Measurements from ENCODE around the gene PPFIA1. TPM values are rescaled to one million over a fixed set of nuclear protein-coding genes. Genes with fewer than 3 reads are reported as not detected.
"Not testable (repeated sequence)": the region's sequence is repeated elsewhere in the genome, so short reads cannot be mapped to it uniquely, and the experiment has no call there.

The PPFIA1 gene
- total RNA-seq, 1 donor from 2014 or later = 24.9 TPM

- no peak for DNase-seq (ENCODE audit: low read depth in 2 of 2)
These were observed 117.1 kb downstream of the PPFIA1 start for GRCh38 chr11:70387564-70387963.

GRCh38 chr11:70389201-70389600, 118.7 kb downstream of the PPFIA1 start:
- no peak for DNase-seq (ENCODE audit: low read depth in 2 of 2)

DNA sequence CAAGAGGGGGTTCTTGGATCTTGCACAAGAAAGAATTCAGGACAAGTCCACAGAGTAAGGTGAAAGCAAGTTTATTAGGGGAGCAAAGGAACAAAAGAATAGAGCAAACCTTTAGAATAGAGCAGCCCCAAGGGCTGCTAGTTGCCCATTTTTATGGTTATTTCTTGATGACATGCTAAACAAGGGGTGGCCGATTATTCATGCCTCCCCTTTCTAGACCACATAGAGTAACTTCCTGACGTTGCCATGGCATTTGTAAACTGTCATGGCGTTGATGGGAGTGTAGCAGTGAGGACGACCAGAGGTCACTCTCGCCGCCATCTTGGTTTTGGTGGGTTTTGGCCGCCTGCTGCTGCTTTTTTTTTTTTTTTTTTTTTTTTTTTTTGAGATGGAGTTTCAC, 120.4 kb downstream of the PPFIA1 start:
- DNase-seq (ENCODE audit: low read depth in 2 of 2) = not testable (repeated sequence)

DNA sequence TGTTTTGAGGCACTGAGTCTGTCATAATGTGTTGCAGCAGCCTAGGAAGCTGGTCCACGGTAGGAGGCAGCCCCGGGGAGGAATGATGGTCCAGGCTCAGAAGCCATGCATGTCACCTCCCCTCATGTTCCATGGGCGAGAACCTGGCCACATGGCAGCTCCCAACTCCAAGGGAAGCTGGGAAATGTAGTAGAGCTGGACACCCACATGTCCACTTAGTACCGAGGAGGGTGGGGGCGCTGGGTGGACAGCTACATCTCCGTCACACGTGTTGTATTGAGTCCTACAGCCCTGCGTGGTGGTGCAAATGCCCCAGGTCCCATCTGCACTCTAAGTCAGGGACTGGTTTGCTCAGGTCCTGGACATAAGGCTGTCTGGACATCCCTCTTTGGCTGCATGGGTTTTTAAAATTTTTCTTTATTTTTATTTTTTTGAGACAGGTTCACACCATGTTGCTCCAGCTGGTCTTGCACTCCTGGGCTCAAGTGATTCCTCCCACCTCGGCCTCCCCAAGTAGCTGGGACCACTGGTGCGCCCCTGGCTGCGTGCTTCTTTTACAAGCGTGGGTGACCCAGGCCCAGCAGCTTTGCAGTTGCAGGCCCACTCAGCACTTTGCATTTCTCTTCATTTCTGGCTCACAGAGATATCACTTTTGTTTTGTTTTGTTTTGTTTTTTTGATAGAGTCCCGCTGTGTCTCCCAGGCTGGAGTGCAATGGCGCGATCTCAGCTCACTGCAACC, 123.9 kb downstream of the PPFIA1 start:
- no peak for DNase-seq (ENCODE audit: low read depth in 2 of 2)

- peak in 1 of 2 donors; percentile 27 for DNase-seq (ENCODE audit: low read depth in 2 of 2)
These were observed 127.0 kb downstream of the PPFIA1 start for GRCh38 chr11:70397336-70397982.

DNA sequence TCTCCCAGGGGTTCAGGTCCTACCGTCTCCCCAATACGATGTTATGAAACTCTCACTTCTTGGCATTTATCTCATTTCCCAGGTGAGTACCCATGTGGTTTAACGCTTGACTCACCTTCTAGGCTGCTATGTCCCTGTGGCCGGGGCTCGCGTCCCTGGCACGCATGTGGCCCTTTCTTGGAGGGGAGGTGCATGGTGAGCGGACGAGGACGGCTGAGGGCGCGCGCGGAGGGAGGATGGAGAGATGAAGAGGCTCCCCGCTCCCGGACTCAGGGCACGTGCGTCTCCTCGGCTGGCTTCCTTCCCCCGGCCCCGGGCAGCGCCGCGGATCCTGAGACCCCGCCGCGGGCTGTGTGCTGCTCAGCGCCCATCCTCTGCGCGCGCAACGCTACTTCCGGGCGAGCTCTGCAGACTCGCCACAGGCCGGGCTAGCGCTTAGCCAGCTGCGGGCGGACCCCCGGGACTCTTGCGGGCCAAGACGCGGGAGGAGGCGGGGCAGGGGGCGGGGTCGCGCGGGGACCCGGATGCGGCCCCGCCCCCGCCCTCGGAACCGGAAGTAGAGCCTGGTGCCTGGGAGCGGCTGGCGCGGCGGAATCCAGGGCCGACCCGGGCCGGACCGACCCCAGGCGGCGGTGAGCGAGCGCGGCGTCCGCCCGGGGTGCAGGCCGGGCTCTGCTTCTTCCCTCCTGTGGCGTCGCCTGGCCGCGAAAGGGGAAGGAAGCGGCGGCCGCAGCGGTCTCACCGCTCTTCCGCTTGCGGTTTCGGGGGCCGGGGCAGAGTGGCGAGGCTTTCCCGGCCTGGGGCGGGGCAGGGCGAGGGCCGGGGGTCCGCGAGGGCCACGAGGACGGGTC, 127.7 kb downstream of the PPFIA1 start, which contains the start of gene CTTN:
Gene CTTN (plus strand): TSS at position 547 of the 851 bp plus-strand sequence. CDS start 8,769 bp downstream, outside the sequence.
- peak; percentile 26 to 86 for DNase-seq (ENCODE audit: low read depth in 2 of 2)

DNA sequence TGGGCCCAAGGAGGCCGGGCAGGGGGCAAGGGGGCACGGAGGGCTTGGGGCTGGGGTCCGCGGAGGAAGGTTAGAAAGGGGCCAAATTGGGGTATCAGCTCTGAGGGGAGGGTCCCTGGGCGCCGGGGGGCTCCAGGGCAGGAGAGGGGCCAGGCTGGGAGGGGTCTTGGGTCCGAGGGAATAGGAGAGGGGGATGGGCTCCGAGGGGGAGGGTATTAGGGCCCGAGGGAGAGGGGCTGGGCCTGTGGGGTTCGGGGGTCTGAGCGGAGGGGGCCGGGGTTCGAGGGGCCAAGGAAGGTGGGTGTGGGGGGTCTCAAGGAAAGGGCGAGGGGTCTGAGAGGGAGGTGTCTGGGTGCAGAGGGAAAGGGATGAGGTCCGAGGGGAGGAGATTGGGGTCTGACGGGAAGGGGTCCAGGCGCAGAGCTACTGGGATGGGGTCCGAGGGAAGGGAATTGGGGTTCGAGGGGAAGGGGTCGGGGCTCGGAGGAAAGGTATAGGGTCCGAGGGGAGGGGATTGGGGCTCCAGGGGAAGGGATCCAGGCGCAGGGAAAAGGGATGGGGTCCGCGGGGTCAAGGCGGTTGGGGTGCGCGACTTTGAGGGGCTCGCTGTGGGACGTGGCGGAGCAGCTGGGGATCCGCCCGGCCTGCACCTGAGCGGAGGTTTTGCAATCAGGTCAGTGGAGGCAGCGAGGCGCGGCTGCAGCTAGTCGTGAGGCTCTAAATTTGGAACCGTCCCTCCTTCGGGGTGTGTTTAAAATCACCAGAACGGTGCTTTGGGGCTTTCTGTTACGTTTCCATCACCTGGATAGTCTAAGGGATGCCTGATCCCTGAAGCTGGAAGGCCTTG, 128.6 kb downstream of the PPFIA1 start:
- DNase-seq (ENCODE audit: low read depth in 2 of 2) = no peak

DNA sequence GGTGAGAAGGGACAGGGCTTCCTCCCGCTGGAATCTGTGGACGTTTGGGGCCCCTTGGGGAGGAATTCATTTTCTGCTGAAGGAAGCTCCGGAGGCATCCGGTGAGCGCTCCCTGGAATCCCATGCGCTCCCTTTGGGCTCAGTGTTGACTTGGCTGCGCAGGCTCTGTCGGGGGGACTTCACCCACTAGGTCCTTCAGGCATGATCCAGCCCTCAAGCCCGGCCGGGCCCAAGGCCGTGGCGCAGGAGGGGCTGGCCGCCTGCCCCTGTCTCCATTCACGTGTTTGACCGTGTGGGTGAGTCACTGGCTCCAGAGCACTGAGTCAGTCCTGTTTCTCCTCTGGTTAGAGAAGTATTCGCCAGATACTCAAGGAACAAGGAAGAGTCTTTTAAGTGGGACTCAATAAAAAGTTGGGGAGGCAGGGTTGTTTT, 129.2 kb downstream of the PPFIA1 start:
- DNase-seq (ENCODE audit: low read depth in 2 of 2) = peak; percentile 57 to 94

- DNase-seq (ENCODE audit: low read depth in 2 of 2) = no peak
These were observed 130.2 kb downstream of the PPFIA1 start for GRCh38 chr11:70400643-70401042.

- no peak for DNase-seq (ENCODE audit: low read depth in 2 of 2)
These were observed 131.5 kb downstream of the PPFIA1 start for GRCh38 chr11:70402016-70402415.

- DNase-seq (ENCODE audit: low read depth in 2 of 2) = no peak
These were observed 132.2 kb downstream of the PPFIA1 start for GRCh38 chr11:70402685-70403084.

GRCh38 chr11:70404244-70404643, 133.8 kb downstream of the PPFIA1 start:
- DNase-seq (ENCODE audit: low read depth in 2 of 2) = no peak

DNA sequence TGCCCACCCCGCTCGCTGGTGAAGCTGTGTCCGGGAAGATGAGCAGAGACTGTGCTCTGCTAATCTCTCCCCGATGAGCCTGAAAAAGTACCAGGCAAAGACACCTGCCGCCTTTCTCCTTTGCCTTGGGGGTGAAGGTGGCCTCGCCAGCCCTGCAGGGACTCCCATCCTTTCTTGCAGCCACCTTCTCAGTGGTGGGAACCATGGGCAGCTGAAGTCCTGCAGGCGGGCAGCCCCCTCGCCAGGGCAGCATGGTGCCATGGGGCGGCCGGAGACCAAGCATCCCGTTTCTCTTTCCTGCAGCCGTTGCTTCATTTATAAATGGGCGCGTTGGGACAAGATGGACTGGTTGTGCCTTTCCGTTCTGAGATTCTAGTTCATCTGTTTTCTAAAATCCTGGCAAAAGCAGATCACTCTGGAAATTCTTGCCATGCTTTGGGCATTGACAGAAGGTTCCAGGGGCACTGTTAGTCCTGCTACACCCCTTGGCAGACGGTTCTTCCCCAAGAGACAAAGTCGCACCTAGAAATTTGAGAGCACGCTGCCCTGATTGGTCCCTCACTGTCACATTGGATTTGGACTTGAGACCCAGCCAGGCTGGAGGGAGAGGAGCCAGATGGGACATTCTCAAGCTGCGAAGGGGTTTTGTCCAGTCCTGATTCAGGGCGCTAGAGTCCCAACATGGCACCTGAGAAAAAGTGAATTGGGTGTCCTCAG, 135.3 kb downstream of the PPFIA1 start:
- DNase-seq (ENCODE audit: low read depth in 2 of 2) = no peak

DNA sequence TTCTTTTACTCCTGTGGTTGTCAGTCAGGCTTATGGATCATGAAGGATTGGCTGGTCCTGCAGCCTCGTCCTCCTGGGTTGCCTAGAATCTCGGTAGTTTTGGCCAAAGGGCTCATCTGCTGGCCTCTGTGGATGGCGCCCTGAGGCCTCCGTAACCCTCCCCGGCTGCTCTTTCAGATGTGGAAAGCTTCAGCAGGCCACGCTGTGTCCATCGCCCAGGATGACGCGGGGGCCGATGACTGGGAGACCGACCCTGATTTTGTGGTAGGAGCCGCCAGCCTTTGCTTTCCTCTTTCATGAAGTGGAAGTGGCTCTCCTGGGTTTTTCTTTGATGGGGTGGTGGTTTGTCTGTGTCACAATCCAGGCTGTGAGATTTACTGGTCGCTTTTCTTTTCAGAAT, 136.6 kb downstream of the PPFIA1 start:
- DNase-seq (ENCODE audit: low read depth in 2 of 2) = no peak

DNA sequence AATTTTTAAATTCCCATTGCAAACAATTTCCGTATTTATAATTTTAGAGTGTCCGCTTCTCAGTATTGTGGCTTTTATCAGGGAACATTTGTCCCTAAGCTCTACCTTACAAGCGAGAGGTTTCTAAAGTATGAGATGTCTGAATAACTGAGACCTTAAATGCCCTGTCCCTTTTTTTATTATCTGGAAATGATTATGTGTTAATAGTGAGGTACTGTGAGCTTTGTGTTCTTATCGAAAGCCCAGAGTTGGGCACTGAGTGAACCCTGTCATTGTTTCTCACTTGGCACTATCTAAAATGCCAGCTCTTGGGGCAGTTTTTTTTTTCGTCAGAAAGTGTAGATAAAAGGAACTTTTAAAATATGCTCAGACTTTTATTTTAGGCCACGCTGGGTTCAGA, 137.3 kb downstream of the PPFIA1 start:
- DNase-seq (ENCODE audit: low read depth in 2 of 2) = no peak

DNA sequence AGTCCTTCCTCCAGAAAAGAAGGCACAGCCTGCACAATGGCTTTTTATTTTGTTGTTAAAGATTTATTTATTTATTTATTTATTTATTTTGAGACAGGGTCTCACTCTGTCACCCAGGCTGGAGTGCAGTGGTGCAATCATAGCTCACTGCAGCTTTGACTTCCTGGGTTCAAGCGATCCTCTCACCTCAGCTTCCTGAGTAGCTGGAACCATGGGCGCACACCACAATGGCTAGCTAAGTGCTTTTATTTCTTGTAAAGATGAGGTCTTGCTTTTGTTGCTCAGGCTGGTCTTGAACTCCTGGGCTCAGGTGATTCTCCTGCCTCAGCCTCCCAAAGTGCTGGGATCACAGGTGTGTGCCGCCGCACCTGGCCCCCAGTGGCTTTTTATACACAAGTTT, 137.8 kb downstream of the PPFIA1 start:
- not testable (repeated sequence) for DNase-seq (ENCODE audit: low read depth in 2 of 2)

DNA sequence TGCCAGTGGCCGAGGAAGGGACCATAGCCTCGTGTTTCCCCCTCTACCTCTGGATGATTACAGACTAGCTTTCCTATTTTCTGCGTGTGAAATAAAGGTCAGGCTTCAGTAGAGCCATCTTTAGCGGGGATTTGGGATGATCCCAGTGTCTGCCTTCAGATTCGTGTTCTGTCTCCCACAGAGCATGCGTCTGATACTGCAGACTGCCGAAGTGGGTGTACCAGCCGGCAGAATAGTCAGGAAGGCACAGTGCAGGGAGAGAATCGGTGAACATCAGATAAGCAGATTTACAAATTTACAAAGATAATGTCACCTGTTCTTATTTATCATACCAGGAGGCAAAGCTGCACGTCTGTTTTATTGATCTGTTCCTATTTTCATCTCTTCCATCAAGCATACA, 138.9 kb downstream of the PPFIA1 start:
- DNase-seq (ENCODE audit: low read depth in 2 of 2) = no peak

DNA sequence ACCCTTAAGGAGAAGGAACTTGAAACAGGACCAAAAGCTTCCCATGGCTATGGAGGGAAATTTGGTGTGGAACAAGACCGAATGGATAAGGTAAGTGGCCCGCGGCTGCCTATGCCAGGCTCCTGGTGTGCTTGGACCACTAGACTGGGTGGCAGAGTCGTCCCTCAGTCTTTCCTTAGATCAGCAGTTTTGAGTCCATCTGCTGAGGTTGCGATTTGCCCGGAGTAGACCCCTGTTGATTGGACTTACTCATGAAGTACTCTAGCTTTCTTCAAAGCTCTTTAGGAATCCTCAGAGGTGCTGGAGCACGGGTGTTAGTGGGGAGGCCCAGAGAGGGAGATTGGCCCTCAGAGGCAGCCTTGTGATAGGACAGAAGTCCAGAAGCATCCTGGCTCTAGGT, 139.4 kb downstream of the PPFIA1 start:
- no peak for DNase-seq (ENCODE audit: low read depth in 2 of 2)

GRCh38 chr11:70410276-70411205, 140.1 kb downstream of the PPFIA1 start:
- DNase-seq (ENCODE audit: low read depth in 2 of 2) = no peak
